Inferior parietal cortex (tissue), 1 donor: ENCODE data around the gene ATG14.
"Not testable (repeated sequence)": the region's sequence is repeated elsewhere in the genome, so short reads cannot be mapped to it uniquely, and the experiment has no call there.

Source experiments
- DNase-seq: peaks from one replicate; pipeline ENCODE4 v3.0.0-alpha.2; 2016; ENCODE audit errors: extremely low spot score

ATG14 gene

DNA sequence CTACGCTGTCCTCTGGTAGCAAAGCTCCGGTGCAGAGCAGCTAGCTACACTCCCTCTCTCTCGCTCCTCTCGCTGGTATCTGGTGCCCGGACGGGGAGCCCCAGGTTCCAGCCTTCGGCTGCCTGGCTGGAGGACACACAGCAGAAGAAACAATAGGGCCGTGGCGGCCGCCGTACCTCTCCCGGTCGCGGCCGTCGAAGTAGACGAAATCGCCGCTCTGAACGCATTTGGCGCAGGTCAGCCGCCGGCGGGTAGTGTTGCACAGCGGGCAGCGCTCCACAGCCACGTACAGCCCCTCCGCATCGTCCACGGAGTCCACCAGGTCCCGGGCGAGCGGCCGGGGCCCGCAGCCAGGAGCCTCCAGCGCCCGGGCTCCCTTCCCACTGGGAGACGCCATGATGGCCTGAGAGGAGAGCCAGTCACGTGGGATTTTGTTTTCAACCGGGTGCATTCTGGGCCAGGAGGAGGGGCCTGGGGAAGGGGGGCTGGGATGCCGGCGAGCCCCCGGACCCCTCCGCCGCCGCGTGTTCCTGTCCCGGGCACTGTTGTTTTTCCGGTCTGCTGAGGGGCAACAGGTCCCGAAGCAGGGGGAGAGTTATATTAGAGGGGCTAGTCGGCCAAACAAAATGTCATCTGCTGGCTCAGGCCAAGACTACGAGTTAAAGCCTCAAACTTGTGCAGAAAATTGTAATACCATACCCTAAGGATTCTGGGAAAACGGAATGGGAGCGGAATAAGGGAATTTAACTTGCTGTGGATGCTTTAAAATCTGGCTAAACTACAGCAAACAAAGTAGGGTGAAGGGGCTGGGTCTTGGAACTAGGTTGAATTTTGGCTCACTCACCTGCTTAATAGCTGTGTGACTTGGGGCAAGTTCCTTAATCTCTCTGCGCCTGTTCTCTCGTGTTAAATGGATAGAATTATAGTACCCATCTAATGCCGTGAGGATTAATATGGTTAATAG, at the start of gene ATG14:
Gene ATG14, minus strand, starts transcription at position 405 of the 964 bp plus-strand sequence. Its CDS starts 8 bp downstream, at position 397.
- DNase-seq = peak; percentile 92

GRCh38 chr14:55458800-55459515, 47.3 kb upstream of the ATG14 start:
- DNase-seq = no peak

DNA sequence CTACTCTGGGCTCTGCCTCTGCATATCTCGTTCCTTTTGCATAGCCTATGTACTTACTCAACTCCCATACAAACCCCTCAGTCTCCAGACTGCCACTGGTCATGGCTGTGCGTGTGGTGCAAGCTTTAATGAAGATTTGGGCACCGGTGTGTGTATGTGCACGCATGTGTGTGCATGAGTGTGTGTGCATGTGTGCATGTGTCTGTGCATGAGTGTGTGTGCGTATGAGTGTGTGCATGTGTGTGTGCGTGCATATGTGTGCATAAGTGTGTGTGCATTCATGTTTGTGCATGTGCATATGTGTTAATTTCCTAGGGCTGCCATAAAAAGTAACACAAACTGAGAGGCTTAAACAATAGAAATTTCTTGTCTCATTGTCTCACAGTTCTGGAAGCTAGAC, 45.9 kb upstream of the ATG14 start:
- no peak for DNase-seq

DNA sequence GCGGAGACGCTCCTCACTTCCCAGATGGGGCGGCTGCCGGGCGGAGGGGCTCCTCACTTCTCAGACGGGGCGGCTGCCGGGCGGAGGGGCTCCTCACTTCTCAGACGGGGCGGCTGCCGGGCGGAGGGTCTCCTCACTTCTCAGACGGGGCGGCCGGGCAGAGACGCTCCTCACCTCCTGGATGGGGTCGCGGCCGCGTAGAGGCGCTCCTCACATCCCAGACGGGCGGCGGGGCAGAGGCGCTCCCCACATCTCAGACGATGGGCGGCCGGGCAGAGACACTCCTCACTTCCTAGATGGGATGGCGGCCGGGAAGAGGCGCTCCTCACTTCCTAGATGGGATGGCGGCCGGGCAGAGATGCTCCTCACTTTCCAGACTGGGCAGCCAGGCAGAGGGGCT, 44.8 kb upstream of the ATG14 start:
- not testable (repeated sequence) for DNase-seq

DNA sequence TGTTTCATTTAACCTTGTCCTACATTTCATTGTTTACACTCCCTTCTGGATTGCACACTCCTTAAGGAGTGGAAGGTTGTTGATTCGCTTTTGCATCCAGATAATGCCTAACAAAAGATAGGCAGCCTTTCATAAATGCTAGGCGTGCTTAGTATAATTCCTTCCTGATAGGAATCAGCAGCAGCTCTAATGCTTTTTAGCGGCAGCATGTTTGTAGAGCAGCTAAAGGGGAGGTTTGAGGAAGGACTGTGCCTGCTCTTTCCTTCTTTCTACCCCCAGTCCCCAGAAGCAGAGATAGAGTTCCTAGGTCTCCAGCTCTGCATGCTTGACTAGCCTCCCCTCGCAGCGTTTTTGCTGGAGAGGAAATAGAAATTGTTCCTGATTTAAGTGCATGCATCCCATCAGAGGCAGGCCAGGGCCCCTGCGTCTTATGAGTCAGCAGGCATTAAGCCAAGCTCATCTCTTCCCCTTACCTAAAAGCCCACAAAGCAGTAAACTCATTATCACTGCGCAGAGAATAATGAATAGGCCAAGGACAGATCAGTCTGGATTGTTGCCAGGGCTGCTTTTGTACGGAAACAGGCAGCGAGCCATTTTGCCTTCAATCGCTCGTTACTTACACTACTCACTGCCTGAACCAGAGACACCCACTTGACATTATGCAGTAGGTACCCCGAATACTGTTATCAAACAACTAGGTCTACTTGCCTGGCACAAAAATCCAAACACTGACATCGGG, 42.8 kb upstream of the ATG14 start:
- peak; percentile 22 for DNase-seq

DNA sequence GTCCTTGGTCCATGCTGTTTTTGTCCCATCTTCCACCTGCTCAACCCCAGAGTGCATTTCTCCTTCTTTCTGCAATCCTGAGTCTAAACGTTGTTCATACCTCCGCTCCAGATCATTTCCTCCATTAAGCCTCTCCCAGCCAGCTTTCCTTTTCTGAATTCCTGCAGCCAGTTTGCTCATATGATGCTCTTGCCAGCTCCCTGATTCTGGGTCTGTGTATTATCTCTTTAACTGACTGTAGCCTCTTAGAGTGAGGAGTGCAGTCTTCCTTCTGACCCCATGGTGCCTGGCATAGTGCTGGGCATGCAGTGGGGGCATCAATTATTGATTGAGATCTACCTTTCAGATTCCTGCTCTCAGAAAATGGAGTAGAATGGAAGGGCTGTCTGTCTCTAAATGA, 40.3 kb upstream of the ATG14 start:
- DNase-seq = no peak

GRCh38 chr14:55451398-55451797, 39.8 kb upstream of the ATG14 start:
- no peak for DNase-seq

DNA sequence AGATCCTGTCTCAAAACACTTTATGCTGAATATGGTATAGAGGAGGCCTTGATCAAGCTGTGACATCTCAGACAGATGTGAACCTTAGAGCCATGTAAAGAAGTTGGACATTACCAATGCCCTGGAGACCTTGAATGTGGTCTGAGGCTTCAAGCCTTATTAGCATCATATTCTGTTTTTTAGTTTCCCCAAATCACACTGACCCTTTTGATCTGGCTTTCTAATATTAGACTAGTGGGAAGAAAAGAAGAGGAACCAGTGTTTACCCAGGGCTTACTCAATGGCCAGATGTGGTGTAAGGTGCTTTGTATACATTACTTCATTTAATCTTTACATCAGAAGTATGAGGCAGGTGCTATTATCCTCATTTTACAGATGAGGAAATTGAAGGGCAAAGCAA, 39.4 kb upstream of the ATG14 start:
- no peak for DNase-seq

DNA sequence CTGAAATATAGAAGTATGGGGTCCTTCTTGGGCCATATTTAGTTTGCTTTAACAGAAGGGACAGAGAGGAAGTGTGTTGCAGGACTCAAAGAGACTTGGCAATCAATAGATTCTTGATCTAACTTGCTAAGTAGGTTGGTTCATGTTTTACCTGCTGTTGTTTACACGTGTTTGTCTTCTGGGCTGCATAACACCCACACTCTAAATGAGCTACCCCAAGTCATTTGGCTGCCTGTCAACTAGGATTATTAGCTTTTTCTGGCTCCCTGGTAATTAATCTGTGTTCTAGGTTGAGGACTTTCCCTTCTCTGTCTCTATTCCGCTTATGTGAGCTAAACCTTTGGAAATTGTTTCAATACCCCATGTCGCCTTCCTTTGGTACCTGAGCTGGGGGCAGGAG, 38.9 kb upstream of the ATG14 start:
- DNase-seq = no peak

GRCh38 chr14:55450124-55450523, 38.5 kb upstream of the ATG14 start:
- DNase-seq = no peak

GRCh38 chr14:55449116-55449515, 37.5 kb upstream of the ATG14 start:
- DNase-seq = no peak

DNA sequence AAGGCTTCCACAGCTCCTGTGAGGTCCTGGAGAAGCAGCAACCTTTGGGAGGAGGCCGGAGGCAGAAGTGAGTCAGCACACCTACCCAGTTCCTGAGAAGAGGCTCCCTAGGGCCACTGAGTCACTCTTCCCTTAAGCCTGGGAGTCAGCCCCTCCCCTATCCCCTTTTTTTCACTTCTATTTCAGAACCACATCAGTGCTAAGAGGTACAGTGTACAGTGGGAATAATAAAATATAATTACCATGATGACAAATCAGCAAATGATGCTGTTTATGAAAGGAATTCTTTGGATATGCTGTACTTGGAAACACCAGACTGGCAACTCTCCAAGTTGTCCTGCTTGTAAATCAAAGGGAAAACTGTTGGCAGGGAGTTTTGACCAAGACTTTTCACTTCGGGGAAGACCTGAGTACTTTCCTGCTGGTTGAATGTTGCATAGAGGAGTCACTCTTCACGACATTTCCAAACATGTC, 36.5 kb upstream of the ATG14 start:
- no peak for DNase-seq

GRCh38 chr14:55446833-55447232, 35.2 kb upstream of the ATG14 start:
- DNase-seq = no peak

DNA sequence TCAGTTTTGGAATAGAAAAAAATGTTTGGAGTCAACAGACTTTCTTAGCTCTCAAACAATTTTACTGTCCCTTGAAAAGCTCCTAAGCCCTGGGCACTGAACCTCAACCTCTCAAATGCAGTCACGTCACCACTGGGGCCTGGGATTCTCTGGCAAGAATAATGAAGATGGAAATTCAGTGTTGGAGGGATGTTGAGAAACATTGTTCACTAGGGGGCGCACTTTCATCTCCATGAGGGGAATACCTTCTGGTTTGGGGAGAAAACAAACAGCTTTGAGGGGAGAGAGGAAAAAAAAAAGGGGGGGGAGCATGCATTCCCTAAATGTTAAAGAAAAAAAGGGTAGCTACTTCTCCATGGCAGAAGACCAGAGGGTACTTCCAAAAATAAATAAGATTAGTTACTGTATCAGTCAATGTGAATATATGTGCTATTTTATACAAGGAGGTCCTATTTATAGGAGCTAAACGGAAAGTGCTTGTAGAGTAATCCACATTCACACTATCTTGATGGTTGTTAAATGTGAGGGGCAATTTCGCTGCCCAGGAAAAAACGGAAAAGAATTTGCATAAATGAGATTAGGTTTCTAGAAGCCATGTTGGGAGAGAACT, 34.6 kb upstream of the ATG14 start:
- DNase-seq = peak; percentile 82

GRCh38 chr14:55441286-55441685, 29.7 kb upstream of the ATG14 start:
- DNase-seq = no peak

DNA sequence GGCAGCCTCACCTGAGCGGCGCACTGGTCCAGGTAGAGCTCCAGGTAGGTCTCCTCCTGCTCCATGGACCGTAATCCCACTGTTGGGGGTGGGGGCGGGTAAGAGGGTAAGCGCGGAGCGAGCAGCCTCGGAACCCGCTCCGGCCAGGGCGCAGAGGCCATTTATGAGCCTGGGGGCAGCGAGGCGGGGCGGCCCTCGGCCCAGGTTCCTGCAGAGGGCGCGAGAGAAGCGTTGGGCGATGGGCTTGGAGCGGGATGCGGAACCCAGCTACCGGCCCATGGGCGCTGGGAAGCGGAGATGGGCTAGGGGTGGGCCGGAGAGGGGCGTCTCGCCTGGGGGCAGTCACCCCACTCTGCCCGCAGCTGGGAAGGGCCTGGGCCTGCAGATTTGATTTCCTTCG, 28.8 kb upstream of the ATG14 start, which contains the start of gene TBPL2:
Gene TBPL2, minus strand, starts transcription at position 232 of the 400 bp plus-strand sequence. Its CDS starts 167 bp downstream, at position 65.
- DNase-seq = no peak

GRCh38 chr14:55438066-55438683, 26.5 kb upstream of the ATG14 start:
- no peak for DNase-seq

GRCh38 chr14:55436931-55437330, 25.3 kb upstream of the ATG14 start:
- DNase-seq = no peak

DNA sequence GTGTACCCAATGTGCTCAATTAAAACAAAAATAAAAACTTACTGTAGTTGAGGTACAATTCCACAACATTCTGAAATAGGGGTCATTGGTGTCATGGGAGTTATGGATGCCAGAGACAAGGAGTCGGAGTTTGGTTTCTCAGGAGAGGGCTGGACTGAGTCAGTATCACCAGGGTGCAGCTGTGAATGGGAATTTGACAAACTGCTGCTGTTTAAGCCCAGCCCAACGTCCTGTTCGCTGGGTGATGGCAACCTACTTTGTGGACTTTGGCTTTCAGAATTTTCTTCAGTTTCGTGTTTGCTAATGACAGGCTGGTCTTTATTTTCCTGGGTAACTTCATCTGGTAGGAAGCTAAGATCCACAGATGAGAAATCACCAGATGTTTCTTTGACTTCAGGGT, 24.9 kb upstream of the ATG14 start:
- no peak for DNase-seq

DNA sequence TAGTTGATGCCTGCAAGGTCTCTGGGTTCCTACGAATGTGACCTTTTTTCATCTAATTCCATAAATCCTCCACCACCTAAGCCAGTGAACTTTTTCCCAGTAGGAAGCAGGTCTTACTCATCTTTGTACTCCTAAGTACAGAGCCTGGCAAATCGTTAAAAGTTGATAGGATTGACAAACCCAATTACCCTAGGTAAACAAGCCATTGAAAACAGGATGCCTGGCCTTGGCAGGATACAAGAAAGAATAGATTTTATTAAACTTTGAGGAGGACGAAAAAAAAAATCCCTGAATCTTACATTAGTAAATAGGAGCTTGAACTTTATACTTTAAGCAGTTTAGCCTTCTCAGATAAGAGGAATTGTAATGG, 23.2 kb upstream of the ATG14 start:
- no peak for DNase-seq
